ENCODE results near the gene HOXD12.

- TF ChIP-seq POLR2AphosphoS5 (IDR thresholded peaks at IDR 0.05), result no peak
- TF ChIP-seq POLR2A (IDR thresholded peaks at IDR 0.05; ENCODE audit: low read depth), result no peak
- TF ChIP-seq CTCF (IDR thresholded peaks at IDR 0.05), result no peak
- no peak for TF ChIP-seq EP300 (IDR thresholded peaks at IDR 0.05)
Observed at GRCh38 chr2:176132205-176133171, 32.9 kb downstream of the HOXD12 start.

Data from esophagus muscularis mucosa (tissue), 4 donors.